ENCODE results near the gene NDFIP1. TPM values are rescaled to one million over a fixed set of nuclear protein-coding genes. Genes with fewer than 3 reads are reported as not detected.

Gene NDFIP1
- total RNA-seq, 1 donor from 2014 or later: 16.8 TPM

- no peak for DNase-seq (ENCODE audit: low read depth)
- no peak for FAIRE-seq
- Histone ChIP-seq H3K36me3 (ENCODE audit: control insufficient read depth, insufficient read depth, low read length) (peaks cover 1% of the 10 kb centered on the region), H3K4me3 (ENCODE audit: low read depth, low read length) (no peak overlapping the region), H3K27me3 (ENCODE audit: control insufficient read depth, insufficient read depth, low read length) (no peaks in the 10 kb centered on the region)
- TF ChIP-seq, protein P1, sequence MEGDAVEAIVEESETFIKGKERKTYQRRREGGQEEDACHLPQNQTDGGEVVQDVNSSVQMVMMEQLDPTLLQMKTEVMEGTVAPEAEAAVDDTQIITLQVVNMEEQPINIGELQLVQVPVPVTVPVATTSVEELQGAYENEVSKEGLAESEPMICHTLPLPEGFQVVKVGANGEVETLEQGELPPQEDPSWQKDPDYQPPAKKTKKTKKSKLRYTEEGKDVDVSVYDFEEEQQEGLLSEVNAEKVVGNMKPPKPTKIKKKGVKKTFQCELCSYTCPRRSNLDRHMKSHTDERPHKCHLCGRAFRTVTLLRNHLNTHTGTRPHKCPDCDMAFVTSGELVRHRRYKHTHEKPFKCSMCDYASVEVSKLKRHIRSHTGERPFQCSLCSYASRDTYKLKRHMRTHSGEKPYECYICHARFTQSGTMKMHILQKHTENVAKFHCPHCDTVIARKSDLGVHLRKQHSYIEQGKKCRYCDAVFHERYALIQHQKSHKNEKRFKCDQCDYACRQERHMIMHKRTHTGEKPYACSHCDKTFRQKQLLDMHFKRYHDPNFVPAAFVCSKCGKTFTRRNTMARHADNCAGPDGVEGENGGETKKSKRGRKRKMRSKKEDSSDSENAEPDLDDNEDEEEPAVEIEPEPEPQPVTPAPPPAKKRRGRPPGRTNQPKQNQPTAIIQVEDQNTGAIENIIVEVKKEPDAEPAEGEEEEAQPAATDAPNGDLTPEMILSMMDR (IDR thresholded peaks at IDR 0.05; ENCODE audit: insufficient read depth, low read length, severe bottlenecking): no peak
Observed at GRCh38 chr5:142125378-142125777, 16.8 kb downstream of the NDFIP1 start.

DNA sequence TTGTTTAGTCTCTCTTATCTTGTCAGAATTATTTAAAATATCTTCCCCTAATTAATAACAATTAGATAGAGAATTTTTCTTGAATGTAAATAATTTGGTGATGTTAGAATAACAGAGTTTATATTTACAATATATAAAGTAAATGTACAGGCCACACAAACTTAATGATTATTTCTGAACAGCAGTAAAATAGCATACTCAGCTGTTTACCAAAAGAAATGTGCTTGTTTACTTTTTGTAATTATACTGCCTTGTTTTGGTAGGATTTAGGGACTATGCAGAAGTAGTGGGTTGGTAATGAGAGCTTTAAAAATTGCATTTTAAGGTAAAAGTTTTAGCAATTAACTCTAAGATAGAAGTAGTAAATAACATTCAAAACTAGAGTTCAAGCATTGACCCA, 17.4 kb downstream of the NDFIP1 start:
- DNase-seq (ENCODE audit: low read depth): no peak
- Histone ChIP-seq H3K36me3 (ENCODE audit: control insufficient read depth, insufficient read depth, low read length) (peaks cover 1% of the 10 kb centered on the region), H3K4me3 (ENCODE audit: low read depth, low read length) (no peak overlapping the region), H3K27me3 (ENCODE audit: control insufficient read depth, insufficient read depth, low read length) (no peaks in the 10 kb centered on the region)
- TF ChIP-seq, protein P1 (IDR thresholded peaks at IDR 0.05; ENCODE audit: insufficient read depth, low read length, severe bottlenecking): no peak
- FAIRE-seq: no peak

DNA sequence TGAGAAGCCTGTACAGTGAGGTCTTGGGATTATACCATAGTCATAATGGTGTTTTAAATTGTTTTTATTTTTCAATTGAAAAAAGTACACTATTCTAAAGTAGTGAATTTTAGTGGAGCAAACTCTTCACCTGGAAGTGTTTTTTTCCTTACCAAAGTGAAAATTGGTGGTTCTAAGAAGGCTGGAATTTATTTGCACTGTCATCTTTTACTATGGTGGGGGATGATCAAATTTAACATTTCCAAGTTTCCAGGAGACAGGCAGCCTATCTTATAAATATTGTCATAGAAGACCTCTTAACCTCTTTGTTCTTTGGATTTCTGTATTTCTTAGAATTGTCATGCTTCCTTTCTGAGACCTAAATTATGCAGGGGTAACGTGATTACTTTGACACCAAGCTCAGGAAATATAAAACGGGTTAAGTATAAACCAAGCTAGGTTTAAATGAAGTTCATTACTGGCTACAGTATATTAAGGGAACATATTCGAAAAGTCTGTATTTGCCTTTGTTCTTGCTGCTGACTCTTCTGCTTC, 20.2 kb downstream of the NDFIP1 start:
- Histone ChIP-seq H3K36me3 (ENCODE audit: control insufficient read depth, insufficient read depth, low read length) (peaks cover 3% of the 10 kb centered on the region), H3K27me3 (ENCODE audit: control insufficient read depth, insufficient read depth, low read length) (no peaks in the 10 kb centered on the region), H3K4me3 (ENCODE audit: low read depth, low read length) (no peak overlapping the region)
- TF ChIP-seq, protein P1 (IDR thresholded peaks at IDR 0.05; ENCODE audit: insufficient read depth, low read length, severe bottlenecking): no peak
- no peak for FAIRE-seq
- DNase-seq (ENCODE audit: low read depth): no peak

DNA sequence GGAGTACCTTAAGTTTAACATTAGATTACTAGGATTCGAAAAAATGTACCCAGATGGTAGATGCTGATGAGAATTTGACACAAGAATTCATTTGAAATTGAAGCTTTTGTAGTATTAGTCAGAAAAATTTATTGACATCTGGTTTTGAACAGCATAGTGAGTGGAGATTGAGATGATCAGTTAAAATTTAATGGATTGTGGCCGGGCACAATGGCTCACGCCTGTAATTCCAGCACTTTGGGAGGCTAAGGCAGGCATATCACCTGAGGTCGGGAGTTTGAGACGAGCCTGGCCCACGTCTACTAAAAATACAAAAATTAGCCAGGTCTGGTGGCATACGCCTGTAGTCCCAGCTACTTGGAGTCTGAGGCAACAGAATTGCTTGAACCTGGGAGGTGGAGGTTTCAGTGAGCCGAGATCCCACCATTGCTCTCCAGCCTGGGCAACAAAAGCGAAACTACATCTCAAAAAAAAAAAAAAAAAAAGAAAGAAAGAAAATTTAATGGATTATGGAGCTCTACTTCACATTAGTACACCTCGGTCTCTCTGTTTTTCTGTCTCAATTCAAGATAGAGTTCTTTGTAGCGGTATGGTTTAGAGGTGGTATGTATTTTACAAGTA, 21.0 kb downstream of the NDFIP1 start:
- TF ChIP-seq, protein P1 (IDR thresholded peaks at IDR 0.05; ENCODE audit: insufficient read depth, low read length, severe bottlenecking): no peak
- Histone ChIP-seq H3K27me3 (ENCODE audit: control insufficient read depth, insufficient read depth, low read length) (no peaks in the 10 kb centered on the region), H3K4me3 (ENCODE audit: low read depth, low read length) (no peak overlapping the region), H3K36me3 (ENCODE audit: control insufficient read depth, insufficient read depth, low read length) (peaks cover 3% of the 10 kb centered on the region)
- DNase-seq (ENCODE audit: low read depth) (no peak), FAIRE-seq (no peak)

GRCh38 chr5:142131394-142131793, 22.8 kb downstream of the NDFIP1 start:
- DNase-seq (ENCODE audit: low read depth) (no peak), FAIRE-seq (no peak)
- Histone ChIP-seq H3K27me3 (ENCODE audit: control insufficient read depth, insufficient read depth, low read length) (no peaks in the 10 kb centered on the region), H3K36me3 (ENCODE audit: control insufficient read depth, insufficient read depth, low read length) (peaks cover 4% of the 10 kb centered on the region), H3K4me3 (ENCODE audit: low read depth, low read length) (no peak overlapping the region)
- TF ChIP-seq, protein P1 (IDR thresholded peaks at IDR 0.05; ENCODE audit: insufficient read depth, low read length, severe bottlenecking): no peak

- H3K27me3 ChIP-seq (ENCODE audit: control insufficient read depth, insufficient read depth, low read length): no peaks in the 10 kb centered on the region
- FAIRE-seq (no peak), DNase-seq (ENCODE audit: low read depth) (no peak)
- TF ChIP-seq, protein P1 (IDR thresholded peaks at IDR 0.05; ENCODE audit: insufficient read depth, low read length, severe bottlenecking): no peak
- H3K4me3 ChIP-seq (ENCODE audit: low read depth, low read length): no peak overlapping the region
- peaks cover 8% of the 10 kb centered on the region for H3K36me3 ChIP-seq (ENCODE audit: control insufficient read depth, insufficient read depth, low read length)
Observed at GRCh38 chr5:142132916-142133315, 24.3 kb downstream of the NDFIP1 start.

Measured in bronchial epithelial cell (primary cell).